Ovary (tissue), 9 donors: Measurements from ENCODE around the gene DMXL2. TPM values are rescaled to one million over a fixed set of nuclear protein-coding genes. Genes with fewer than 3 reads are reported as not detected.

ENCODE experiments used
- DNase-seq, 5 donors: peaks; one replicate each; pipeline ENCODE4 v3.0.0-alpha.2; 2019 to 2020
- H3K27ac ChIP-seq, 2 donors: fragments of 200-600 bp; one replicate each; pipeline versions ENCODE4 v1.5.1 to v1.8.0; 2019 to 2022
- H3K27me3 ChIP-seq: fragments of 200-600 bp; one replicate; pipeline ENCODE4 v1.8.0; 2022
- H3K36me3 ChIP-seq: fragments of 200-600 bp; sonication (generic); one replicate; pipeline ENCODE4 v1.5.1; 2019
- H3K4me1 ChIP-seq: one replicate; pipeline ENCODE4 v1.8.1; 2013; ENCODE audit warnings: mild to moderate bottlenecking, moderate library complexity; ENCODE audit not compliant: insufficient read depth
- H3K4me3 ChIP-seq: fragments of 200-600 bp; sonication (generic); one replicate; pipeline ENCODE4 v1.5.1; 2017
- H3K9me3 ChIP-seq, 2 donors: fragments of 200-600 bp in 1 of 2; sonication (generic) in 1 of 2; one replicate each; pipeline versions ENCODE4 v1.5.1 to v1.8.1; 2013 to 2019; ENCODE audit warnings: mild to moderate bottlenecking in 1 of 2, moderate library complexity in 1 of 2
- EP300 ChIP-seq: sonication (generic); formaldehyde crosslinking; IDR thresholded peaks from one replicate; pipeline ENCODE4 v1.6.1; 2017; ENCODE audit warnings: antibody characterized with exemption
- POLR2A ChIP-seq: fragments of 450-650 bp; IDR thresholded peaks from one replicate; pipeline ENCODE4 v1.6.1; 2017; ENCODE audit warnings: antibody characterized with exemption, mild to moderate bottlenecking, moderate library complexity
- WGBS, 3 donors: extraction: QIAGEN DNeasy Blood & Tissue Kit in 1 of 3; methylation state at CpG; one replicate each; pipeline versions ENCODE4 v1.1.5 to v1.1.7; 2013 to 2017; 5-methylcytosine and 5-hydroxymethylcytosine counted together
- intact Hi-C, 4 donors: fragments of 100-400 bp; cut with DNase I; formaldehyde crosslinking; loops; one replicate each; pipeline versions ENCODE4 v1.11.0 to v1.15.1; 2022 to 2023
- polyA plus RNA-seq, 2 donors: library from polyadenylated mRNA; stranded (reverse); fragments of 200-250 nt in 1 of 2; fragments of 350-450 nt in 1 of 2; fragmentation: Illumina TruSeq in 1 of 2; extraction: RNeasy Lipid Tissue Mini Kit (QIAGEN cat#74804) in 1 of 2; gene quantifications; one replicate each; pipeline ENCODE4 v1.2.3, GENCODE V29; 2013 to 2014
- total RNA-seq, 7 donors: library from RNA; depleted of rRNA in 2 of 7; stranded (reverse); fragments of >200 nt in 2 of 7; fragmentation: NEBNext Ultra II Directional in 3 of 7; extraction: Animal tissue kit (Norgen Biotek cat#: 25700) in 3 of 7; gene quantifications; one replicate each; pipeline versions ENCODE4 v1.1.0 to v1.2.4, GENCODE V29; 2016 to 2023
- TF ChIP-seq, protein P1 (sequence below), 3 donors: fragments of 450-650 bp in 2 of 3; fragments of 200-600 bp in 1 of 3; IDR thresholded peaks; one replicate each; pipeline versions ENCODE4 v1.5.1 to v1.8.0; 2016 to 2022; ENCODE audit warnings: antibody characterized with exemption in 3 of 3, mild to moderate bottlenecking in 1 of 3
- donor health status: DM: no; HTN: no; CAD: no; lungs with moderate emphysema.
- donor health status: DM: no; HTN: no; CAD: no.
- donor health status: Bipolar disorder and iron deficiency.
- donor health status: DM: yes; HTN: yes; CAD: no.
- donor health status: DM: no; HTN: no; CAD: no.
- donor health status: DM: yes; HTN: yes; CAD: no.

Gene DMXL2
- total and polyA plus RNA-seq, 9 donors = 9.1 to 28.5 (median 16.1) TPM

- no peak overlapping the region for H3K4me3 ChIP-seq
- intact Hi-C loops = no loop called here
- H3K36me3 ChIP-seq = no peaks in the 10 kb centered on the region
- H3K9me3 ChIP-seq = no peaks in the 10 kb centered on the region
- WGBS, 3 donors = 66 to 81% (median 66%) methylated on average over 9 of the region's 9 CpGs
- no peak for DNase-seq
- TF ChIP-seq POLR2A (no peak), EP300 (no peak)
- TF ChIP-seq, protein P1, sequence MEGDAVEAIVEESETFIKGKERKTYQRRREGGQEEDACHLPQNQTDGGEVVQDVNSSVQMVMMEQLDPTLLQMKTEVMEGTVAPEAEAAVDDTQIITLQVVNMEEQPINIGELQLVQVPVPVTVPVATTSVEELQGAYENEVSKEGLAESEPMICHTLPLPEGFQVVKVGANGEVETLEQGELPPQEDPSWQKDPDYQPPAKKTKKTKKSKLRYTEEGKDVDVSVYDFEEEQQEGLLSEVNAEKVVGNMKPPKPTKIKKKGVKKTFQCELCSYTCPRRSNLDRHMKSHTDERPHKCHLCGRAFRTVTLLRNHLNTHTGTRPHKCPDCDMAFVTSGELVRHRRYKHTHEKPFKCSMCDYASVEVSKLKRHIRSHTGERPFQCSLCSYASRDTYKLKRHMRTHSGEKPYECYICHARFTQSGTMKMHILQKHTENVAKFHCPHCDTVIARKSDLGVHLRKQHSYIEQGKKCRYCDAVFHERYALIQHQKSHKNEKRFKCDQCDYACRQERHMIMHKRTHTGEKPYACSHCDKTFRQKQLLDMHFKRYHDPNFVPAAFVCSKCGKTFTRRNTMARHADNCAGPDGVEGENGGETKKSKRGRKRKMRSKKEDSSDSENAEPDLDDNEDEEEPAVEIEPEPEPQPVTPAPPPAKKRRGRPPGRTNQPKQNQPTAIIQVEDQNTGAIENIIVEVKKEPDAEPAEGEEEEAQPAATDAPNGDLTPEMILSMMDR (IDR thresholded peaks at IDR 0.05) = no peak
- H3K27me3 ChIP-seq = no peaks in the 10 kb centered on the region
- no peak overlapping the region for H3K27ac ChIP-seq
- H3K4me1 ChIP-seq = no peaks in the 10 kb centered on the region
These were observed 218.4 kb downstream of the DMXL2 start for GRCh38 chr15:51403946-51404695.

DNA sequence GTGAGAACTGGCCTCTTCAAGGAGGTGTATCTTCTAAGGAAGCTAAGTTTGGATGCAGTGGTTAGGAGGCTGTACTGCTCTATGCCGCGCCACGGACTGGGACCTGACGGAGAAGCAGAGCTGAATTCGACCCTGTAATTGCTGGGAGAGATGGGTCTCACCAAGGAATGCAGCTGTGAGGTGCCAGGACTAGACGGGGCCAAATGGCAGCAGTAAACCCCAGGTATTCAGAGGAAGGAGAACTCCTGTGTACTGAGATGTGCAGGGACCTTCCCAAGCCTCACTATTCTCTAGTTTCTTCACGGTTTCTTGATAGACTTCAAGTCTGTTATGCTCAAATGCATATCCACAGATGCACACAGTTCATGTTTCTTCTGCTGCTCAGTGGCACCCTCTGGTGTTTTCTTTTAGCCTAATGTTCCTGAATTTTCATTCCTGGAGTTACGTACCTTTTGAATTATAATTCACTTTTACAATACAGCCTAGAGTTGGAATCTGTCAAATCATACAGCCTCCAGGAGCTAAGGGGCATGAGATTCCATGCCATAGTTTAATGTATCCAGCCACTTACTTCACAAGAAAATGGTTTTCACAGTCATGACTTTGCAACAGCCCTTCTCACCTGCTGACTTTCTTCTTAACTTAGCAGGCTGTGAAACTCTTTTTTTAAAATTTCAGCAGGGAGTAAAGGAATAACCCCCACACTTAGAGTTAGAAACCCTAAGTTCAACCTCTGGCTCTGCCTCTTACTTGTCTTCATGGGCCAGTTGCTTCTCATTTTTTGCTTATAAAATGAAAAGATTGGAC is 219.3 kb downstream of the DMXL2 start:
- Histone ChIP-seq H3K9me3 (no peaks in the 10 kb centered on the region), H3K27me3 (no peaks in the 10 kb centered on the region), H3K4me1 (no peaks in the 10 kb centered on the region), H3K36me3 (no peaks in the 10 kb centered on the region), H3K27ac (no peak overlapping the region), H3K4me3 (no peak overlapping the region)
- TF ChIP-seq POLR2A = no peak
- TF ChIP-seq, protein P1 (IDR thresholded peaks at IDR 0.05) = peak in 1 of 3 donors; percentile 60
- WGBS, 3 donors = 31 to 58% (median 37%) methylated on average over 8 of the region's 8 CpGs
- intact Hi-C loops = no loop called here
- DNase-seq = no peak

DNA sequence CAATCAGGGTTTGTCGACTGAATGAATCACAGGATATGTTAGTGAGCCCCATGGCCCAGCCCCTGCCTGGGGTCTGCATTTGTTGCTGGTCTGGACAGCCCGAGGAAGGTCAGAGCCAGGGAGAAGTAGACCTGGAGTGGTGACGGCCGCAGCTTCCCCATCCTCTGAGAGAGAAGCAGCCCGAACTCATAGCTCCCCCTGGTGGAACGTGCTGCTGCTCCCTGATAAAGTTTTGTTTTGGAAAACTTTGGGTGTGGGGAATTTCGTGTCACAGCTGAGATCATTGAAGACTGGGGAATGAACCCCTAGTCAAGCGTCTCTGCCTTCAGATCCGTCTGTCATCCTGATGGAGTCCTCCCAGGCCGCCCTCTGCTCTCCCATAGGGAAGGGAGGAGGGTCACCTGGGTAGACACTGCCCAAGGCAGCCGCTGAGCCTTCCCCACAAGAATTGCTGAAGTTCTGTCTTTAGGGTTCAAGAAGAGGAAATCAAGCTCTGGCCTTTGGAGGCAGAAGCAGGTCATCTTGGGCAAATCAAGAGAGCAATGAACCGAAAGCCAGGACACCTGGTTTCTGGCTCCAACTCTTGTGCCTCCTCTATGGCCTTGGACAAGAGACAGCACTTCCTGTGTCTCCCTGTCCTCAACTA is 220.6 kb downstream of the DMXL2 start:
- WGBS, 3 donors = 59 to 62% (median 60%) methylated on average over 12 of the region's 12 CpGs
- Histone ChIP-seq H3K4me3 (no peak overlapping the region), H3K4me1 (no peaks in the 10 kb centered on the region), H3K27me3 (no peaks in the 10 kb centered on the region), H3K36me3 (no peaks in the 10 kb centered on the region), H3K27ac (no peak overlapping the region), H3K9me3 (no peaks in the 10 kb centered on the region)
- intact Hi-C loops = no loop called here
- TF ChIP-seq, protein P1 (IDR thresholded peaks at IDR 0.05) = no peak
- TF ChIP-seq EP300 (no peak), POLR2A (no peak)
- DNase-seq = no peak

DNA sequence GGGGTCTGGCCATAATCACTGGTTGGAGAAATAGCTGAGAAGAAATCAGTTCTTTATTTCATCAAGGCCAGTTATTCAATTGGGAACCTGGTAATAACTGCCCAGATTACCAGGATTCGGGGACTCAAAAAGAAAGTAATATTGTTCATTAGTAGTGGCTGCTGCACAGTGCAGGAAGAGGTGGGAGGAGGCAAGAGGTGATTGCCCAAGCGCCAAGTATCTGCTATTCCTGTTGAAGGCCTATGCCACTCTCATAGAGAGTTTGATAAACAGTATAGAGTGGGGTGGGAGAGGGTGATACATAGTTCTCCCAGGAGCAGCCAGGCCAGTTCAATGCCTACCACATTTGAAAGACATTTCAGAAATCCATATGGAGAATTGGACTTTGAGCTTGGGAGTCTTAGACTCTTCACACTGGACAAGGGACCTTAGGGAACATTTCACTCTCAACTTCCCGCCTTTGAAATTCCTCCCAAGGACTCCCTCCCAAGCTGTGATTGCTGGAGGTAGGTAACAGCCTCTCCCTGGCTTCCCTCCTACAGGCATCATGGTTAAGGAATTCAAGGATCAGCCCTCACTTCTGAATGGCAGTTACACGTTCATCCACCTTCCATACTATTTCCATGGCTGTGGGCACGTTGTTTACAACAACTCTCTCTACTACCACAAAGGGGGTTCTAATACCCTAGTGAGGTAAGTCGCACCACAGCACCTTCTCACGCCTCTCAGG is 221.4 kb downstream of the DMXL2 start:
- WGBS, 3 donors = 89 to 93% (median 91%) methylated on average over 7 of the region's 7 CpGs

More for the DNA sequence above, 221.4 kb downstream of the DMXL2 start:
- no peaks in the 10 kb centered on the region for H3K4me1 ChIP-seq
- intact Hi-C loops = no loop called here
- H3K9me3 ChIP-seq = no peaks in the 10 kb centered on the region
- H3K36me3 ChIP-seq = no peaks in the 10 kb centered on the region
- no peak overlapping the region for H3K4me3 ChIP-seq
- TF ChIP-seq, protein P1 (IDR thresholded peaks at IDR 0.05) = no peak
- TF ChIP-seq POLR2A = no peak
- no peak for TF ChIP-seq EP300
- no peak for DNase-seq
- no peak overlapping the region for H3K27ac ChIP-seq
- H3K27me3 ChIP-seq = no peaks in the 10 kb centered on the region
